VCaP (cell line): ENCODE data around the gene ROBO2.

Experiments
- H3K27ac ChIP-seq: fragments of 450-650 bp; 2 replicates; pipeline ENCODE4 v1.5.1; 2017
- CTCF ChIP-seq: fragments of 450-650 bp; conservative IDR thresholded peaks from 2 replicates; pipeline ENCODE4 v1.5.1; 2017; ENCODE audit warnings: mild to moderate bottlenecking, moderate library complexity

The ROBO2 gene

GRCh38 chr3:77449459-77450350, 409.8 kb downstream of the ROBO2 start:
- no peak for TF ChIP-seq CTCF
- no peak overlapping the region for H3K27ac ChIP-seq

- H3K27ac ChIP-seq = no peak overlapping the region
- no peak for TF ChIP-seq CTCF
Observed at GRCh38 chr3:77456431-77456830, 416.5 kb downstream of the ROBO2 start.

GRCh38 chr3:77456906-77457305, 417.0 kb downstream of the ROBO2 start:
- no peak overlapping the region for H3K27ac ChIP-seq
- TF ChIP-seq CTCF = no peak

- TF ChIP-seq CTCF = no peak
- H3K27ac ChIP-seq = no peak overlapping the region
Observed at GRCh38 chr3:77459926-77460325, 420.0 kb downstream of the ROBO2 start.

GRCh38 chr3:77460326-77460725, 420.4 kb downstream of the ROBO2 start:
- no peak for TF ChIP-seq CTCF
- H3K27ac ChIP-seq = no peak overlapping the region

GRCh38 chr3:77462951-77463350, 423.1 kb downstream of the ROBO2 start:
- no peak overlapping the region for H3K27ac ChIP-seq
- TF ChIP-seq CTCF = no peak

- no peak overlapping the region for H3K27ac ChIP-seq
- no peak for TF ChIP-seq CTCF
Observed at GRCh38 chr3:77464111-77464688, 424.3 kb downstream of the ROBO2 start.
